ENCODE results near the gene SLC25A21.
A peak's percentile ranks its signal among the peaks of the same experiment; 100 is the strongest.

SLC25A21 gene

DNA sequence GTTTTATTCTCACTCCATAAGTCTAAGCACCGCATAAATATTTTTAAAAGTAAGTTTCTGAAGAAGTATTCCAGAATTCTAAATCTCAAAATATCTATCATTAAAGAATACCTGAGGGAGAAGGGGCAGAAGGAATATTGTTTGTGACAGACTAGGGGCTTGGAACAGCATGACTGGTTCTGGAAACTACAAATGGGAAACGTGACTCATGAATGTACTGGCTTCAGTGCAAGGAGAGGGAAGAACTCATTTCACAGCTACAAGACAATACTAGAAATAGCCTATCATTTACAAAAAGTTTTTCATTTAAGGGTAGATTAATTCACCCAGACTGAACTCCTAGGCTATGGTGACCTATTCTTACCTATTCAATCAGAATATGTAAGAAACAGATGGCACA, 121.3 kb downstream of the SLC25A21 start:
- Histone ChIP-seq H3K27ac (ENCODE audit: extremely low read depth, low read depth, low read length) (no peak overlapping the region), H3K9me3 (ENCODE audit: control insufficient read depth, insufficient read depth, low read depth, low read length) (no peaks in the 10 kb centered on the region), H3K36me3 (ENCODE audit: control insufficient read depth in 2 of 2, insufficient read depth in 1 of 2, low read length in 2 of 2) (no peaks in the 10 kb centered on the region), H3K4me1 (ENCODE audit: control insufficient read depth, insufficient read depth, low read length) (peaks cover 18% of the 10 kb centered on the region), H3K4me3 (ENCODE audit: low read depth, low read length) (no peak overlapping the region)
- POLR2A ChIA-PET: no interaction called here
- TF ChIP-seq, protein P1, sequence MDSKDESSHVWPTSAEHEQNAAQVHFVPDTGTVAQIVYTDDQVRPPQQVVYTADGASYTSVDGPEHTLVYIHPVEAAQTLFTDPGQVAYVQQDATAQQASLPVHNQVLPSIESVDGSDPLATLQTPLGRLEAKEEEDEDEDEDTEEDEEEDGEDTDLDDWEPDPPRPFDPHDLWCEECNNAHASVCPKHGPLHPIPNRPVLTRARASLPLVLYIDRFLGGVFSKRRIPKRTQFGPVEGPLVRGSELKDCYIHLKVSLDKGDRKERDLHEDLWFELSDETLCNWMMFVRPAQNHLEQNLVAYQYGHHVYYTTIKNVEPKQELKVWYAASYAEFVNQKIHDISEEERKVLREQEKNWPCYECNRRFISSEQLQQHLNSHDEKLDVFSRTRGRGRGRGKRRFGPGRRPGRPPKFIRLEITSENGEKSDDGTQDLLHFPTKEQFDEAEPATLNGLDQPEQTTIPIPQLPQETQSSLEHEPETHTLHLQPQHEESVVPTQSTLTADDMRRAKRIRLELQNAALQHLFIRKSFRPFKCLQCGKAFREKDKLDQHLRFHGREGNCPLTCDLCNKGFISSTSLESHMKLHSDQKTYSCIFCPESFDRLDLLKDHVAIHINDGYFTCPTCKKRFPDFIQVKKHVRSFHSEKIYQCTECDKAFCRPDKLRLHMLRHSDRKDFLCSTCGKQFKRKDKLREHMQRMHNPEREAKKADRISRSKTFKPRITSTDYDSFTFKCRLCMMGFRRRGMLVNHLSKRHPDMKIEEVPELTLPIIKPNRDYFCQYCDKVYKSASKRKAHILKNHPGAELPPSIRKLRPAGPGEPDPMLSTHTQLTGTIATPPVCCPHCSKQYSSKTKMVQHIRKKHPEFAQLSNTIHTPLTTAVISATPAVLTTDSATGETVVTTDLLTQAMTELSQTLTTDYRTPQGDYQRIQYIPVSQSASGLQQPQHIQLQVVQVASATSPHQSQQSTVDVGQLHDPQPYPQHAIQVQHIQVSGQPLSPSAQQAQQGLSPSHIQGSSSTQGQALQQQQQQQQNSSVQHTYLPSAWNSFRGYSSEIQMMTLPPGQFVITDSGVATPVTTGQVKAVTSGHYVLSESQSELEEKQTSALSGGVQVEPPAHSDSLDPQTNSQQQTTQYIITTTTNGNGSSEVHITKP (tag by site-specific recombination; IDR thresholded peaks at IDR 0.05): no peak
- TF ChIP-seq, protein P2, sequence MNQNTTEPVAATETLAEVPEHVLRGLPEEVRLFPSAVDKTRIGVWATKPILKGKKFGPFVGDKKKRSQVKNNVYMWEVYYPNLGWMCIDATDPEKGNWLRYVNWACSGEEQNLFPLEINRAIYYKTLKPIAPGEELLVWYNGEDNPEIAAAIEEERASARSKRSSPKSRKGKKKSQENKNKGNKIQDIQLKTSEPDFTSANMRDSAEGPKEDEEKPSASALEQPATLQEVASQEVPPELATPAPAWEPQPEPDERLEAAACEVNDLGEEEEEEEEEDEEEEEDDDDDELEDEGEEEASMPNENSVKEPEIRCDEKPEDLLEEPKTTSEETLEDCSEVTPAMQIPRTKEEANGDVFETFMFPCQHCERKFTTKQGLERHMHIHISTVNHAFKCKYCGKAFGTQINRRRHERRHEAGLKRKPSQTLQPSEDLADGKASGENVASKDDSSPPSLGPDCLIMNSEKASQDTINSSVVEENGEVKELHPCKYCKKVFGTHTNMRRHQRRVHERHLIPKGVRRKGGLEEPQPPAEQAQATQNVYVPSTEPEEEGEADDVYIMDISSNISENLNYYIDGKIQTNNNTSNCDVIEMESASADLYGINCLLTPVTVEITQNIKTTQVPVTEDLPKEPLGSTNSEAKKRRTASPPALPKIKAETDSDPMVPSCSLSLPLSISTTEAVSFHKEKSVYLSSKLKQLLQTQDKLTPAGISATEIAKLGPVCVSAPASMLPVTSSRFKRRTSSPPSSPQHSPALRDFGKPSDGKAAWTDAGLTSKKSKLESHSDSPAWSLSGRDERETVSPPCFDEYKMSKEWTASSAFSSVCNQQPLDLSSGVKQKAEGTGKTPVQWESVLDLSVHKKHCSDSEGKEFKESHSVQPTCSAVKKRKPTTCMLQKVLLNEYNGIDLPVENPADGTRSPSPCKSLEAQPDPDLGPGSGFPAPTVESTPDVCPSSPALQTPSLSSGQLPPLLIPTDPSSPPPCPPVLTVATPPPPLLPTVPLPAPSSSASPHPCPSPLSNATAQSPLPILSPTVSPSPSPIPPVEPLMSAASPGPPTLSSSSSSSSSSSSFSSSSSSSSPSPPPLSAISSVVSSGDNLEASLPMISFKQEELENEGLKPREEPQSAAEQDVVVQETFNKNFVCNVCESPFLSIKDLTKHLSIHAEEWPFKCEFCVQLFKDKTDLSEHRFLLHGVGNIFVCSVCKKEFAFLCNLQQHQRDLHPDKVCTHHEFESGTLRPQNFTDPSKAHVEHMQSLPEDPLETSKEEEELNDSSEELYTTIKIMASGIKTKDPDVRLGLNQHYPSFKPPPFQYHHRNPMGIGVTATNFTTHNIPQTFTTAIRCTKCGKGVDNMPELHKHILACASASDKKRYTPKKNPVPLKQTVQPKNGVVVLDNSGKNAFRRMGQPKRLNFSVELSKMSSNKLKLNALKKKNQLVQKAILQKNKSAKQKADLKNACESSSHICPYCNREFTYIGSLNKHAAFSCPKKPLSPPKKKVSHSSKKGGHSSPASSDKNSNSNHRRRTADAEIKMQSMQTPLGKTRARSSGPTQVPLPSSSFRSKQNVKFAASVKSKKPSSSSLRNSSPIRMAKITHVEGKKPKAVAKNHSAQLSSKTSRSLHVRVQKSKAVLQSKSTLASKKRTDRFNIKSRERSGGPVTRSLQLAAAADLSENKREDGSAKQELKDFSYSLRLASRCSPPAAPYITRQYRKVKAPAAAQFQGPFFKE (tag by site-specific recombination; IDR thresholded peaks at IDR 0.05; ENCODE audit: borderline replicate concordance): no peak
- no peak for TF ChIP-seq TCF7L2 (IDR thresholded peaks at IDR 0.05; ENCODE audit: borderline replicate concordance, low read depth, low read length)
- CTCF ChIA-PET: no interaction called here

DNA sequence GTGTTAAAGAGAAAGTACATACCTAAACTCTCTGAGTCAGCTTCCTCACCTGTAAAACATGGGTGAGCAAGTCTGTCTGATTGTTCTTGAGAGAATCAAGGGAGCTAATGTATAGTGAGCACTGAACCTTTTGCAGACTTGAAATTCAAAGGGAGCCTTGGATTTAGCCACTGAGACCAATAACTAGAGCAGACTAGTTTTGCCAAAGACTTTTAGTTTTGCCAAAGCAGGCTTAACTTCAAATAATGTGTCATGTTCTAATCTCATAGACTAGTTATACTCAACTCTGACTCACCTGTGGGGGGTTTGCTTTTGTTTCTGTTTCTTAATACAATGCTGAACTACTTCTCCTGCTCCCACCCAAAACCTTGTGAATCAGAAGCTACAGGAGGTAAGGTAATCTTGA, 123.7 kb downstream of the SLC25A21 start:
- Histone ChIP-seq H3K27ac (ENCODE audit: extremely low read depth, low read depth, low read length) (no peak overlapping the region), H3K36me3 (ENCODE audit: control insufficient read depth in 2 of 2, insufficient read depth in 1 of 2, low read length in 2 of 2) (no peaks in the 10 kb centered on the region), H3K4me1 (ENCODE audit: control insufficient read depth, insufficient read depth, low read length) (peaks cover 18% of the 10 kb centered on the region), H3K9me3 (ENCODE audit: control insufficient read depth, insufficient read depth, low read depth, low read length) (no peaks in the 10 kb centered on the region), H3K4me3 (ENCODE audit: low read depth, low read length) (no peak overlapping the region)
- CTCF ChIA-PET: interaction anchor here (0.7 kb wide), 1 partner anchor 71 kb away, joined by 4 read pairs; no protein-coding TSS in a partner anchor
- no peak for TF ChIP-seq ZNF19 (tag by site-specific recombination; IDR thresholded peaks at IDR 0.05; ENCODE audit: low read depth)
- TF ChIP-seq IKZF3 (tag by site-specific recombination; IDR thresholded peaks at IDR 0.05): no peak
- no peak for TF ChIP-seq KLF1 (tag by site-specific recombination; IDR thresholded peaks at IDR 0.05)
- TF ChIP-seq ZBTB21 (tag by site-specific recombination; IDR thresholded peaks at IDR 0.05): no peak
- TF ChIP-seq GLIS1 (tag by site-specific recombination; IDR thresholded peaks at IDR 0.05): 0 out of 2 replicates have a peak, but pooled peaks have one; percentile 11
- no peak for TF ChIP-seq ZNF600 (tag by site-specific recombination; IDR thresholded peaks at IDR 0.05)
- no peak for TF ChIP-seq KLF8 (tag by site-specific recombination; IDR thresholded peaks at IDR 0.05)
- TF ChIP-seq, protein P3, sequence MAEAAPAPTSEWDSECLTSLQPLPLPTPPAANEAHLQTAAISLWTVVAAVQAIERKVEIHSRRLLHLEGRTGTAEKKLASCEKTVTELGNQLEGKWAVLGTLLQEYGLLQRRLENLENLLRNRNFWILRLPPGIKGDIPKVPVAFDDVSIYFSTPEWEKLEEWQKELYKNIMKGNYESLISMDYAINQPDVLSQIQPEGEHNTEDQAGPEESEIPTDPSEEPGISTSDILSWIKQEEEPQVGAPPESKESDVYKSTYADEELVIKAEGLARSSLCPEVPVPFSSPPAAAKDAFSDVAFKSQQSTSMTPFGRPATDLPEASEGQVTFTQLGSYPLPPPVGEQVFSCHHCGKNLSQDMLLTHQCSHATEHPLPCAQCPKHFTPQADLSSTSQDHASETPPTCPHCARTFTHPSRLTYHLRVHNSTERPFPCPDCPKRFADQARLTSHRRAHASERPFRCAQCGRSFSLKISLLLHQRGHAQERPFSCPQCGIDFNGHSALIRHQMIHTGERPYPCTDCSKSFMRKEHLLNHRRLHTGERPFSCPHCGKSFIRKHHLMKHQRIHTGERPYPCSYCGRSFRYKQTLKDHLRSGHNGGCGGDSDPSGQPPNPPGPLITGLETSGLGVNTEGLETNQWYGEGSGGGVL (tag by site-specific recombination; IDR thresholded peaks at IDR 0.05): peak; percentile 63; the same call in 1 of the 2 replicates
- no peak for TF ChIP-seq ZNF341 (tag by site-specific recombination; IDR thresholded peaks at IDR 0.05; ENCODE audit: low read depth)
- TF ChIP-seq ZNF350 (tag by site-specific recombination; IDR thresholded peaks at IDR 0.05): no peak
- POLR2A ChIA-PET: no interaction called here
